ENCODE data around the gene WDR5B. TPM values are rescaled to one million over a fixed set of nuclear protein-coding genes. Genes with fewer than 3 reads are reported as not detected.

The WDR5B gene
- total and polyA plus RNA-seq, 2 donors (not counting 3 experiments of a cell fraction or from before 2014, with no cell fraction given): 1.8 to 3.7 TPM

DNA sequence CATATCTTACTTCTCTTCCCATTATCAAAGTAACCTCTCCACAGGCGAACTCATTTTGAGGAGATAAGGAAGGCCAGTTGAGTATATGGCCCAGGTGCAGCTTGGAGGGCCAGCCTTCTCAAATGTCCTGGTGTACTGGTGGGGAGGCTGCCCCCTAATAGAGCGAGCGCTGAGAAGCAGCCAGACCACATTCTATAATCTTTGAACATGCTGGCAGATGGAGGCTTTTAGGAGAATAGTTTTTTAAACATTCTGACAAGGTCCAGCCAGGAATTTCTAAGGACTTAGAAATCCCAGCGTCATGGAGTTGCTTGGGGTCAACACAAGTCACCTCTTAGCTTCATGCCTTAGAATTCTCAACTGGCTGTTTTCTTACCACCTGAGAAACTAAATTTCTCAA lies 5.8 kb downstream of the WDR5B start:
- Histone ChIP-seq H3K9me1 (replicated peaks; ENCODE audit: control insufficient read depth, extremely low read depth, insufficient read depth, low read length) (no peaks in the 10 kb centered on the region), H3K4me2 (ENCODE audit: insufficient read depth, low read length) (no peak overlapping the region), H4K20me1 (replicated peaks; ENCODE audit: control insufficient read depth, extremely low read depth, insufficient read depth, low read length) (no peaks in the 10 kb centered on the region), H3K27me3 (ENCODE audit: control insufficient read depth in 2 of 2, insufficient read depth in 2 of 2, low read length in 2 of 2) (no peaks in the 10 kb centered on the region), H3K4me1 (ENCODE audit: control insufficient read depth, extremely low read depth, insufficient read depth, low read length) (peaks cover 4% of the 10 kb centered on the region), H3K79me2 (ENCODE audit: control insufficient read depth, insufficient read depth, low read length) (peaks cover 8% of the 10 kb centered on the region), H3K27ac (ENCODE audit: insufficient read depth, low read depth, low read length) (no peak overlapping the region), H3K36me3 (ENCODE audit: control insufficient read depth in 2 of 2, extremely low read depth in 1 of 2, insufficient read depth in 2 of 2, low read length in 2 of 2) (no peaks in the 10 kb centered on the region), H2AFZ (ENCODE audit: low read depth, low read length) (no peak overlapping the region), H3K9ac (replicated peaks; ENCODE audit: extremely low read depth, insufficient read depth, low read length) (no peak overlapping the region), H3K9me3 (replicated peaks; ENCODE audit: control insufficient read depth, insufficient read depth, low read length) (no peaks in the 10 kb centered on the region), H3K4me3 (replicated peaks in 1 of 3; ENCODE audit: insufficient read depth in 1 of 3, low read depth in 1 of 3, low read length in 3 of 3) (no peak overlapping the region)
- no peak for TF ChIP-seq JUN (IDR thresholded peaks at IDR 0.05; ENCODE audit: borderline replicate concordance, insufficient read depth, insufficient read length, low read depth)
- TF ChIP-seq POLR2A (IDR thresholded peaks at IDR 0.05; ENCODE audit: low read depth, low read length): no peak
- TF ChIP-seq, protein P1, sequence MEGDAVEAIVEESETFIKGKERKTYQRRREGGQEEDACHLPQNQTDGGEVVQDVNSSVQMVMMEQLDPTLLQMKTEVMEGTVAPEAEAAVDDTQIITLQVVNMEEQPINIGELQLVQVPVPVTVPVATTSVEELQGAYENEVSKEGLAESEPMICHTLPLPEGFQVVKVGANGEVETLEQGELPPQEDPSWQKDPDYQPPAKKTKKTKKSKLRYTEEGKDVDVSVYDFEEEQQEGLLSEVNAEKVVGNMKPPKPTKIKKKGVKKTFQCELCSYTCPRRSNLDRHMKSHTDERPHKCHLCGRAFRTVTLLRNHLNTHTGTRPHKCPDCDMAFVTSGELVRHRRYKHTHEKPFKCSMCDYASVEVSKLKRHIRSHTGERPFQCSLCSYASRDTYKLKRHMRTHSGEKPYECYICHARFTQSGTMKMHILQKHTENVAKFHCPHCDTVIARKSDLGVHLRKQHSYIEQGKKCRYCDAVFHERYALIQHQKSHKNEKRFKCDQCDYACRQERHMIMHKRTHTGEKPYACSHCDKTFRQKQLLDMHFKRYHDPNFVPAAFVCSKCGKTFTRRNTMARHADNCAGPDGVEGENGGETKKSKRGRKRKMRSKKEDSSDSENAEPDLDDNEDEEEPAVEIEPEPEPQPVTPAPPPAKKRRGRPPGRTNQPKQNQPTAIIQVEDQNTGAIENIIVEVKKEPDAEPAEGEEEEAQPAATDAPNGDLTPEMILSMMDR (IDR thresholded peaks at IDR 0.05; ENCODE audit: extremely low read depth in 1 of 2, insufficient read depth in 1 of 2, low read depth in 1 of 2, low read length in 2 of 2): no peak
- no peak for TF ChIP-seq FOS (IDR thresholded peaks at IDR 0.05; ENCODE audit: borderline replicate concordance, insufficient read depth, low read length)
- TF ChIP-seq MYC (IDR thresholded peaks at IDR 0.05; ENCODE audit: low read depth, low read length): no peak
- TF ChIP-seq, protein P2, sequence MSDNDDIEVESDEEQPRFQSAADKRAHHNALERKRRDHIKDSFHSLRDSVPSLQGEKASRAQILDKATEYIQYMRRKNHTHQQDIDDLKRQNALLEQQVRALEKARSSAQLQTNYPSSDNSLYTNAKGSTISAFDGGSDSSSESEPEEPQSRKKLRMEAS (IDR thresholded peaks at IDR 0.05; ENCODE audit: insufficient read depth, insufficient read length): no peak
- TF ChIP-seq EZH2 (IDR thresholded peaks at IDR 0.05; ENCODE audit: borderline replicate concordance, low read depth, low read length, severe bottlenecking): no peak
- CTCF ChIA-PET: interaction anchor here (3.0 kb wide), 1 partner anchor 18 kb away, joined by 22 read pairs; no protein-coding TSS in a partner anchor
- intact Hi-C loops (cut with micrococcal nuclease): no loop called here
- FAIRE-seq: no peak
- POLR2A ChIA-PET: no interaction called here
- no peak for DNase-seq (ENCODE audit: low read depth, low spot score)
- dilution Hi-C loops (cut with MboI; ENCODE audit: extremely low pct_ligation_motif_present, low sequenced_read_pairs): no loop called here
- no TSS peak for BruUV-seq (replicated peaks)

All from endothelial cell of umbilical vein (primary cell).